Measurements from ENCODE around the gene SUFU. TPM values are rescaled to one million over a fixed set of nuclear protein-coding genes. Genes with fewer than 3 reads are reported as not detected.

SUFU gene
- total RNA-seq, 1 experiment from 2014 or later: 2.7 TPM

DNA sequence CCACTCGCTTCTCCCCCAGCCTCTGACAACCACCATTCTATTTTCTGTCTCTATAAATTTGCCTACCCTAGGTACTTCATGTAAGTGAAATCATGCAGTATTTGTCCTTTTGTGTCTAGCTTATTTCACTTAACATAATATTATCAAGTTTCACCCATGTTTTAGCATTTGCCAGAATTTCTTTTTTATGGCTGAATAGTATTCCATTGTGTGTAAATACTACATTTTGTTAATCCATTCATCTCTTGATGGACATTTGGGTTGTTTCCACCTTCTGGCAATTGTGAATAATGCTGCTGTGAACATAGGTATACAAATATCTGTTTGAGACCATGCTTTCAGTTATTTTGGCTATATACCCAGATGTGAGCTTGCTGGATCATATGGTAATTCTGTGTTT lies 83.1 kb downstream of the SUFU start:
- ATAC-seq (no peak), DNase-seq (no peak)
- H3K9ac ChIP-seq (ENCODE audit: low read length): no peak overlapping the region
- no peaks in the 10 kb centered on the region for H3K79me2 ChIP-seq (ENCODE audit: low read length)
- H3K27me3 ChIP-seq (ENCODE audit: low read length): no peaks in the 10 kb centered on the region
- H3K4me1 ChIP-seq (ENCODE audit: insufficient read depth, low read length): no peaks in the 10 kb centered on the region
- TF ChIP-seq EZH2phosphoT487 (IDR thresholded peaks at IDR 0.05; ENCODE audit: borderline replicate concordance, low read length): no peak
- H2AFZ ChIP-seq (ENCODE audit: low read length): no peak overlapping the region
- no peak overlapping the region for H3K4me3 ChIP-seq (ENCODE audit: low read length)
- ChIA-PET CTCF (no interaction called here), POLR2A (ENCODE audit: unreplicated experiment) (no interaction called here)
- H4K20me1 ChIP-seq (ENCODE audit: low read length): no peaks in the 10 kb centered on the region
- BruUV-seq (replicated peaks): no TSS peak
- no peaks in the 10 kb centered on the region for H3K9me3 ChIP-seq (ENCODE audit: low read length)
- H3F3A ChIP-seq (ENCODE audit: low read length, unreplicated experiment): no peaks in the 10 kb centered on the region
- H3K4me2 ChIP-seq (ENCODE audit: low read length): no peak overlapping the region
- intact Hi-C loops (cut with micrococcal nuclease): no loop called here
- no peak overlapping the region for H3K27ac ChIP-seq (ENCODE audit: low read length)
- no peaks in the 10 kb centered on the region for H3K9me2 ChIP-seq (replicated peaks; ENCODE audit: low read length)
- no peaks in the 10 kb centered on the region for H3K36me3 ChIP-seq (ENCODE audit: low read depth, low read length)

DNA sequence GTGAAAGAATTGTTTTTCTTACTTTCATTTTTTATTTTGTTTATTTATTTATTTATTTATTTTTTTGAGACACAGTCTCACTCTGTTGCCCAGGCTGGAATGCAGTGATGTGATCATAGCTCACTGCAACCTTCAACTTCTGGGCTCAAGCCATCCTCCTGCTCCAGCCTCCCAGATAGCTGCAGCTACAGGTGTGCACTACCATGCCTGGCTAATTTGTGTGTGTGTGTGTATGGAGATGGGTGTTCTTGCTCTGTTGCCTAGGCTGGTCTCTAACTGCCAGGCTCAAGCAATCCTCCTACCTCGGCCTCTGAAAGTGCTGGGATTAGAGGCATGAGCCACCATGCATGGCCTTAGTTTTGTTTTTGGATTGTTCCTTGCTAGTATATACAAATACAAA lies 85.1 kb downstream of the SUFU start:
- Histone ChIP-seq H3K4me2 (ENCODE audit: low read length) (no peak overlapping the region), H3K9ac (ENCODE audit: low read length) (no peak overlapping the region), H3K27ac (ENCODE audit: low read length) (no peak overlapping the region), H4K20me1 (ENCODE audit: low read length) (no peaks in the 10 kb centered on the region), H2AFZ (ENCODE audit: low read length) (no peak overlapping the region), H3K4me1 (ENCODE audit: insufficient read depth, low read length) (peaks cover 14% of the 10 kb centered on the region), H3K79me2 (ENCODE audit: low read length) (no peaks in the 10 kb centered on the region), H3K4me3 (ENCODE audit: low read length) (no peak overlapping the region), H3F3A (ENCODE audit: low read length, unreplicated experiment) (no peaks in the 10 kb centered on the region), H3K9me3 (ENCODE audit: low read length) (no peaks in the 10 kb centered on the region), H3K36me3 (ENCODE audit: low read depth, low read length) (no peaks in the 10 kb centered on the region), H3K9me2 (replicated peaks; ENCODE audit: low read length) (no peaks in the 10 kb centered on the region), H3K27me3 (ENCODE audit: low read length) (no peaks in the 10 kb centered on the region)
- ATAC-seq: no peak
- intact Hi-C loops (cut with micrococcal nuclease): no loop called here
- no TSS peak for BruUV-seq (replicated peaks)
- POLR2A ChIA-PET (ENCODE audit: unreplicated experiment): no interaction called here
- TF ChIP-seq, protein P1, sequence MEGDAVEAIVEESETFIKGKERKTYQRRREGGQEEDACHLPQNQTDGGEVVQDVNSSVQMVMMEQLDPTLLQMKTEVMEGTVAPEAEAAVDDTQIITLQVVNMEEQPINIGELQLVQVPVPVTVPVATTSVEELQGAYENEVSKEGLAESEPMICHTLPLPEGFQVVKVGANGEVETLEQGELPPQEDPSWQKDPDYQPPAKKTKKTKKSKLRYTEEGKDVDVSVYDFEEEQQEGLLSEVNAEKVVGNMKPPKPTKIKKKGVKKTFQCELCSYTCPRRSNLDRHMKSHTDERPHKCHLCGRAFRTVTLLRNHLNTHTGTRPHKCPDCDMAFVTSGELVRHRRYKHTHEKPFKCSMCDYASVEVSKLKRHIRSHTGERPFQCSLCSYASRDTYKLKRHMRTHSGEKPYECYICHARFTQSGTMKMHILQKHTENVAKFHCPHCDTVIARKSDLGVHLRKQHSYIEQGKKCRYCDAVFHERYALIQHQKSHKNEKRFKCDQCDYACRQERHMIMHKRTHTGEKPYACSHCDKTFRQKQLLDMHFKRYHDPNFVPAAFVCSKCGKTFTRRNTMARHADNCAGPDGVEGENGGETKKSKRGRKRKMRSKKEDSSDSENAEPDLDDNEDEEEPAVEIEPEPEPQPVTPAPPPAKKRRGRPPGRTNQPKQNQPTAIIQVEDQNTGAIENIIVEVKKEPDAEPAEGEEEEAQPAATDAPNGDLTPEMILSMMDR (conservative IDR thresholded peaks at IDR 0.05; ENCODE audit: low read depth, low read length): no peak
- TF ChIP-seq EZH2 (IDR thresholded peaks at IDR 0.05; ENCODE audit: low read length, unreplicated experiment) (no peak), EZH2phosphoT487 (IDR thresholded peaks at IDR 0.05; ENCODE audit: borderline replicate concordance, low read length) (no peak)
- CTCF ChIA-PET: no interaction called here
- no peak for DNase-seq

DNA sequence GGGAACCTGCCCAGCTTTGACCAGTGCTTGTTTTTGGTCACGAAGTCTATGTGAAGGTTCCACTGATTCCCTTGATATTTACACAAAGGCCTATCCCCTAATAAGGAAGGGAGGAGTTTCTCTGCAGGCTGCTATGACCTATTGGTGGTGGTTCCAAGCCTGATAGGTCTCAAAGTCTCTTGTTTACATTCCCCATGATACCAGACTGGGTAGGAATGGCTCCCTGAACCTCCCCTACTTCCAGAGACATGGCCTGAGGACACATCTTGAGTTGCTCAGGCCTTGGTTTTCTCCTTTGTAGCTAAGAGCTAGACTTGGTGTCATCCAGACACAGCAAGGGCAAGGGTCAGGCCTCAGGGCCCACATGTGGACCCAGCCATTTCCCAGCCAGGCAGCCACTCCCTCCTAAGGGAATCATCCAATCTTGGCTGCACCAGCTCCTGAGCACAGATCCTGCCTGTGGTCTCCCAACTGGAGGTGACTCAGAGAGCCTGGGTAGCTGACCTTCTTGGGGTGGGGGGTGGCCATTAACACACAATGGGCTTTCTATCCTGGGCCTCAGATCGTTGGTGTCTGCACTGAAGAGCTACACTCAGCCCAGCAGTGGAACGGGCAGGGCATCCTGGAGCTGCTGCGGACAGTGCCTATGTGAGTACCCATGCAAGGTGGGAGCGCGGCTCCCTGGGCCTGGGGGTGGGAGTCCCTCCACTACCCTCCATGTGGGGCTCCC lies 89.5 kb downstream of the SUFU start:
- CTCF ChIA-PET: no interaction called here

More for the DNA sequence above, 89.5 kb downstream of the SUFU start:
- ATAC-seq (peak; percentile 70), DNase-seq (peak; percentile 56)
- Histone ChIP-seq H3K27me3 (ENCODE audit: low read length) (no peaks in the 10 kb centered on the region), H3F3A (ENCODE audit: low read length, unreplicated experiment) (no peaks in the 10 kb centered on the region), H3K9me3 (ENCODE audit: low read length) (no peaks in the 10 kb centered on the region), H3K4me2 (ENCODE audit: low read length) (peak overlapping the region; percentile 49; the same call in 1 of the 2 replicates), H3K27ac (ENCODE audit: low read length) (peak overlapping the region; percentile 67), H3K9ac (ENCODE audit: low read length) (peak overlapping the region; percentile 20; the same call in 1 of the 2 replicates), H3K4me3 (ENCODE audit: low read length) (no peak overlapping the region), H3K9me2 (replicated peaks; ENCODE audit: low read length) (no peaks in the 10 kb centered on the region), H3K36me3 (ENCODE audit: low read depth, low read length) (no peaks in the 10 kb centered on the region), H4K20me1 (ENCODE audit: low read length) (no peaks in the 10 kb centered on the region), H3K4me1 (ENCODE audit: insufficient read depth, low read length) (peaks cover 18% of the 10 kb centered on the region), H2AFZ (ENCODE audit: low read length) (0 out of 2 replicates have a peak overlapping the region, but pooled peaks have one; percentile 48), H3K79me2 (ENCODE audit: low read length) (no peaks in the 10 kb centered on the region)
- POLR2A ChIA-PET (ENCODE audit: unreplicated experiment): no interaction called here
- intact Hi-C loops (cut with micrococcal nuclease): loop anchor here (10.0 kb wide), 1 partner anchor 52 kb away; the partner anchor contains the start of gene TRIM8
- no TSS peak for BruUV-seq (replicated peaks)
- TF ChIP-seq EZH2 (IDR thresholded peaks at IDR 0.05; ENCODE audit: low read length, unreplicated experiment) (no peak), EZH2phosphoT487 (IDR thresholded peaks at IDR 0.05; ENCODE audit: borderline replicate concordance, low read length) (no peak)
- TF ChIP-seq, protein P1 (conservative IDR thresholded peaks at IDR 0.05; ENCODE audit: low read depth, low read length): no peak
